WTC11 (cell line): ENCODE results near the gene VGLL1.

Experiments
- CREB1 ChIP-seq: sonication (generic); formaldehyde crosslinking; IDR thresholded peaks from 2 replicates; pipeline ENCODE4 v1.8.0; 2023; ENCODE audit warnings: mild to moderate bottlenecking, missing genetic modification reagents
- CREM ChIP-seq: sonication (generic); formaldehyde crosslinking; IDR thresholded peaks from 2 replicates; pipeline ENCODE4 v1.8.1; 2022; ENCODE audit warnings: mild to moderate bottlenecking, missing genetic modification reagents, moderate library complexity
- CTCF ChIP-seq: fragments of 200-600 bp; IDR thresholded peaks from 2 replicates; pipeline ENCODE4 v1.8.0; 2022; ENCODE audit warnings: antibody characterized with exemption
- ESRRA ChIP-seq: sonication (generic); formaldehyde crosslinking; IDR thresholded peaks from 2 replicates; pipeline ENCODE4 v1.8.1; 2022; ENCODE audit warnings: mild to moderate bottlenecking, missing genetic modification reagents, borderline replicate concordance
- GABPB1 ChIP-seq: sonication (generic); formaldehyde crosslinking; IDR thresholded peaks from 2 replicates; pipeline ENCODE4 v1.8.1; 2023; ENCODE audit warnings: mild to moderate bottlenecking, missing genetic modification reagents
- IRF2 ChIP-seq: sonication (generic); formaldehyde crosslinking; IDR thresholded peaks from 2 replicates; pipeline ENCODE4 v1.8.0; 2022; ENCODE audit warnings: low read depth, missing genetic modification reagents, borderline replicate concordance
- JUN ChIP-seq: sonication (generic); formaldehyde crosslinking; IDR thresholded peaks from 2 replicates; pipeline ENCODE4 v1.8.0; 2023; ENCODE audit warnings: mild to moderate bottlenecking, missing genetic modification reagents
- KAT7 ChIP-seq: sonication (generic); formaldehyde crosslinking; IDR thresholded peaks from 2 replicates; pipeline ENCODE4 v1.8.1; 2023; ENCODE audit warnings: missing genetic modification reagents, mild to moderate bottlenecking, borderline replicate concordance
- MAX ChIP-seq: sonication (generic); formaldehyde crosslinking; IDR thresholded peaks from 2 replicates; pipeline ENCODE4 v1.8.0; 2022; ENCODE audit warnings: mild to moderate bottlenecking, missing genetic modification reagents
- NR3C1 ChIP-seq: sonication (generic); formaldehyde crosslinking; conservative IDR thresholded peaks from 2 replicates; pipeline ENCODE4 v1.8.1; 2023; ENCODE audit warnings: low read depth, mild to moderate bottlenecking, missing genetic modification reagents
- RELA ChIP-seq: sonication (generic); formaldehyde crosslinking; IDR thresholded peaks from 2 replicates; pipeline ENCODE4 v1.8.1; 2022; ENCODE audit warnings: missing genetic modification reagents, mild to moderate bottlenecking, borderline replicate concordance
- USF2 ChIP-seq: sonication (generic); formaldehyde crosslinking; IDR thresholded peaks from 2 replicates; pipeline ENCODE4 v1.8.1; 2023; ENCODE audit warnings: mild to moderate bottlenecking, missing genetic modification reagents, moderate library complexity
- ZNF121 ChIP-seq: sonication (generic); formaldehyde crosslinking; IDR thresholded peaks from 2 replicates; pipeline ENCODE4 v1.8.0; 2023; ENCODE audit warnings: missing genetic modification reagents

- TF ChIP-seq CTCF: no peak
- TF ChIP-seq CREM (CRISPR knock-in tag): no peak
- TF ChIP-seq CREB1 (CRISPR knock-in tag): no peak
- TF ChIP-seq JUN: no peak
- TF ChIP-seq GABPB1: no peak
- TF ChIP-seq ZNF121: no peak
- TF ChIP-seq ESRRA: no peak
- TF ChIP-seq IRF2 (CRISPR knock-in tag): no peak
- no peak for TF ChIP-seq NR3C1 (CRISPR knock-in tag)
- no peak for TF ChIP-seq MAX (CRISPR knock-in tag)
- no peak for TF ChIP-seq RELA (CRISPR knock-in tag)
- TF ChIP-seq KAT7: no peak
- TF ChIP-seq USF2 (CRISPR knock-in tag): no peak
Observed at GRCh38 chrX:136546371-136546781, 14.4 kb downstream of the VGLL1 start.
